GM18861 (cell line): ENCODE measurements around the gene MYO7A.
"Not testable (repeated sequence)": the region's sequence is repeated elsewhere in the genome, so short reads cannot be mapped to it uniquely, and the experiment has no call there.

Experiments used
- ATAC-seq: cut with Tn5 transposase; IDR thresholded peaks from one replicate; pipeline ENCODE4 v1.9.1; 2021; ENCODE audit not compliant: unreplicated experiment

Gene MYO7A

GRCh38 chr11:77092382-77092781 is 35.7 kb upstream of the MYO7A start:
- no peak for ATAC-seq

GRCh38 chr11:77093056-77093891 is 34.8 kb upstream of the MYO7A start:
- ATAC-seq = no peak

- ATAC-seq = no peak
Observed at GRCh38 chr11:77093987-77094840, 33.8 kb upstream of the MYO7A start.

GRCh38 chr11:77094841-77095365 is 33.1 kb upstream of the MYO7A start:
- no peak for ATAC-seq

- no peak for ATAC-seq
Observed at GRCh38 chr11:77095551-77096490, 32.2 kb upstream of the MYO7A start.

GRCh38 chr11:77096591-77097019 is 31.4 kb upstream of the MYO7A start:
- ATAC-seq = no peak

- not testable (repeated sequence) for ATAC-seq
Observed at GRCh38 chr11:77097180-77097579, 30.9 kb upstream of the MYO7A start.

GRCh38 chr11:77100166-77101042 is 27.6 kb upstream of the MYO7A start:
- ATAC-seq = no peak

GRCh38 chr11:77101043-77101537 is 27.0 kb upstream of the MYO7A start:
- ATAC-seq = no peak

GRCh38 chr11:77102246-77103210 is 25.5 kb upstream of the MYO7A start, which contains the start of gene OMP:
TSS of gene OMP (plus strand) at chr11:77102840. CDS start at chr11:77102840, 0 bp downstream.
- ATAC-seq = no peak

GRCh38 chr11:77103319-77103718 is 24.7 kb upstream of the MYO7A start:
- no peak for ATAC-seq

GRCh38 chr11:77104727-77105126 is 23.3 kb upstream of the MYO7A start:
- ATAC-seq = no peak

GRCh38 chr11:77106321-77106720 is 21.7 kb upstream of the MYO7A start:
- no peak for ATAC-seq

GRCh38 chr11:77106759-77107158 is 21.3 kb upstream of the MYO7A start:
- ATAC-seq = no peak

GRCh38 chr11:77107950-77108349 is 20.1 kb upstream of the MYO7A start:
- ATAC-seq = no peak

- no peak for ATAC-seq
Observed at GRCh38 chr11:77108436-77108835, 19.6 kb upstream of the MYO7A start.

GRCh38 chr11:77109236-77110019 is 18.6 kb upstream of the MYO7A start:
- no peak for ATAC-seq
